Measurements from ENCODE around the gene SMTNL1.
"Not testable (repeated sequence)": the region's sequence is repeated elsewhere in the genome, so short reads cannot be mapped to it uniquely, and the experiment has no call there.

Gene SMTNL1

DNA sequence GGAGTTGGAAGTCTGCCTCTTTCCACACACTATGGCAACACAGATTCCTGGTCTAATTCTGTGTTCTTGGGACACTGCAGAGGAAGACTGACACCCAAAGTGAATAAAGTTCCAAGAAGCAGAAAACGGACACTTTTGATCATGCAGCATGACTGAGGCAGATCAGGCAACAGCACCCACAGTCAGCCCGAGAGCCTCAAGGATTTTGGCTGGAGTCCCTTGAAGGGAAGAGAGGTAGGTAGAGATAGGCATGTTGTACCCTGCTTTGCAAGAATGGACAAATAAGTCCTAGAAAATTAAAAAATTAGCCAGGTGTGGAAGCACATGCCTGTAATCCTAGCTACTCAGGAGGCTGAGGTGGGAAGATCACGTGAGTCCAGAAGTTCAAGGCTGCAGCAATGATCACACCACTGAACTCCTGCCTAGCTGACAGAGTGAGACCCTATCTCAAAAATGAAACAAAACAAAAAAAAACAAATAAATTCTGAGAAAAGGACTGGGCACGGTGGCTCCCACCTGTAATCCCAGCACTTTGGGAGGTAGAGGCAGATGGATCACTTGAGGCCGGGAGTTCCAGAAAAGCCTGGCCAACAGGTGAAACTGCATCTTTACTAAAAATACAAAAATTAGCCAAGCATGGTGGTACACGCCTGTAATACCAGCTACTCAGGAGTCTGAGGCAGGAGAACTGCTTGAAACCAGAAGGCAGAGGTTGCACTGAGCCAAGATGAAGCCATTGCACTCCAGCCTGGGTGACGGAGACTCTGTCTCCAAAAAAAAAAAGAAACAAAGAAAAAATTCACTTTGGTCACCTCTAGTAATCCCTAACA is 28.8 kb upstream of the SMTNL1 start:
- DNase-seq = no peak

- DNase-seq = no peak
These were observed 25.5 kb upstream of the SMTNL1 start for GRCh38 chr11:57511741-57512430.

DNA sequence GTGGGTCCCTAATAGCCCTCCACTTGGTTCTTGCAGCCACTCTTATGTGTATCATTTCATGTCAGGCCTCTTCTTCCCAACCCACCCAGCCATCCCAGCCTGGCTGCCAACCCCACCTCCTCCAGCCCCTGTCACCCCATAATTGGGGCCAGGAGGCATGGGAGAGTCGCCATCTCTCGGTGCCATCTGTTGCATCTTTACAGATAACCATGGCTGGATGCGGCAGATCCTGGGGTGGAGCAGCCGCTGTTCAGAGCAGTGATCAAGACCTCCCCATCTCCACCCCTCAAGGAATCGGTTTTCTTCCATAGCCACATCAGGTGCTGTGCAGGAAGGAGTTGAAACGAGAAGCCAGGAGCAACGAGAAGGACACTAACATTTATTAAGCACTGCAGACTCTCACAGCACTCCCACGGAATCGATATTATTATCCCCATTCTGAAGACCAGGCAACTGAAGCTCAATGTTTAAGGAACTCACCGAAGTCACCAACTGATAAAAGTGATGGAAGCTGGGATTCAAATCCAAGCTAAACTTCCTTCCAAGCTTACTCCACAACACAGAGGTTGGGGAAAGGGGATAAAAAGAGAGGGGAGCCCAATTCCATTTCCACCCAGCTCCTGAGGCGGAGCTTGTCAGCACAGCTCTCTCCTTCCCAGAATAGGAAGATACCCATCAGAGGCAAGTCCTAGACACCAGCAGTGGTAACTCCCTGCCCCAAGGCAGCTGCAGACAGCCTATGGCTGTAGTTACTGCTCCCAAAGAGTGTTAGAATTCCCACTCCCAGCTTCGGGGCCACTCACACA is 24.5 kb upstream of the SMTNL1 start:
- DNase-seq = no peak

DNA sequence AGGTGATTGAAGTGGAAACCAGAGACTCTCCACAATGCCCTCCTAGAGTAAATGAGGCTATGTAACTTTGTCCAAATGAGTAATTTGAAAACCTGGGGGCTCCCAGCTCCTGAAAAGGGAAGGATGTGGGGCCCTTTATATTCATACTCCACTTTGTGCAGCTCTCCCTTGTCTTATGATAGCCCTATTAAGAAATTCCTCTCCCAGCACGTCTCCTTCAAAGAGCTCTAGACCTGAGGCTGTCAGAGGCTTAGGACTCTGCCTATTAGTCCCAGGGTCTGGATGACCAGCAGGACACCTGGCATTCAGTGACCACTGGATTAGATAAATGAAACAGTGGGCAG is 24.0 kb upstream of the SMTNL1 start:
- no peak for DNase-seq

DNA sequence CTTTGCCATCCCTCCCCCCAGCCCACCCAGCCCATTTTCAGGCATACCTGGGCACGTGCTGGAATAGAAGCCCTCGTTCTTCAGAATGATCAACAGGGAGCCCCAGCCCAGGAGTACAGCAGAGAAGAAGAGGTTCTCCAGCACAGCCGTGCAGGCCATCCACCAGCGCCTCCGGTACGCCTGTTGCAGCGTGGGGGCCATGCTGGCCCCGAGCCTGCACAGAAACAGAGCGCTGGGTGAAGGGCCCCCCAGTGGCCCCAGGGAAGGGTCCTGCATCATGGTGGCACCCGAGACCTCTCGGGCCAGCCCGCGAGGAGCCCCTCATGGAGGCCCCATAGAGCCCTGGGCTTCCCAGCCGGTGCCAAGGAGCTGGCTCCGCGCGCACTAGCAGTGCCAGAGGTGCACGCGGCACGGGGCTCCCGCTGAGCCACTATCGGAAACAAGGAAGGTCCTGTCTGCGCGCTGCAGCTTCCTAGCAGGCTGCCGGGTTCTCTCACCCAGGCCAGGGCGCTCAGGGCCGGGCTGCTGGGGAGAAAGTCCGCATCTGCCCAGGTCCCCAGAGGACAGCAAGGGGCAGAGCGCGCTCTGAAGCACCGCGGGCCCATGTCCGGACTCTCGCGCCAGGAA is 23.4 kb upstream of the SMTNL1 start:
- DNase-seq = peak; percentile 55

GRCh38 chr11:57514538-57515331 is 22.7 kb upstream of the SMTNL1 start:
- DNase-seq = peak; percentile 66

DNA sequence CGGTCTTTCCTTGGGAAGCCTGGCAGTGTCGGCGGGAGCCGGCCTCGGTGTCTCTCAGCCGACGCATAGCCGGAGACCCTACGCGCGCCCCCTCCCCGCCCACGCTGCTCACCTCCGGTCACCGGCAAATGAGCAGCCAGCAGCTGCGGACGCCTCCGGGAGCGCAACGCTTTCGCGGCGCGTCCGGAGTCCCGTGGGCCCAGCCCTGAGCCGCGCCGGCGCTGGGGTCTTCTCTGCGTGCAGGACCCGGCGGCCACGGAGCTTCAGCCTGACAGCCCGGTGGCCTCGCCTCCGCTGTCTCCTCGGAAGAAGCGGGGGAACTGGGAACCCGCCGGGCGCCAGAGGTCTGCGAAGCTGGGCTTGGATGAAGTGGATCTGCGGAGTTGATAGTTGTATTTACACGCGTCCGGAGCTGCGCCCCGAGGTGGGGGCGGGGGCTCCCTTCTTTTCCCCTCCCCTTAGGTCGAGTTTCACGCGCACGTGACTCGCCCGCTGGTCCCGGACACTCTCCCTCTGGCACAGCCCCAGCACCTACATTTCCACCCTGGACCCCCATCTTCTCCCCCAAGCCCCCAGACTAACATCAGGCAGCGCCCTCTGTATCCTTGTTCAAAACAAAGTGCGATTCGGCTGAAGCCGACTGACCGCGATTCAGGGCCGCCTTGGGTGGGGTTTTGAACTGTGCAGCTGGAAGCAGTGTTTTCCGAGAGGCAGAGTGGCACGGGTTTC is 21.9 kb upstream of the SMTNL1 start, which contains the start of gene SLC43A1:
Gene SLC43A1, minus strand, starts transcription at position 371 of the 729 bp plus-strand sequence. CDS start 1,591 bp downstream, outside the sequence.
- peak; percentile 71 for DNase-seq

GRCh38 chr11:57516061-57516443 is 21.3 kb upstream of the SMTNL1 start:
- DNase-seq = peak; percentile 60

GRCh38 chr11:57521116-57521515 is 16.3 kb upstream of the SMTNL1 start:
- DNase-seq = no peak

GRCh38 chr11:57523419-57523818 is 14.0 kb upstream of the SMTNL1 start:
- DNase-seq = no peak

DNA sequence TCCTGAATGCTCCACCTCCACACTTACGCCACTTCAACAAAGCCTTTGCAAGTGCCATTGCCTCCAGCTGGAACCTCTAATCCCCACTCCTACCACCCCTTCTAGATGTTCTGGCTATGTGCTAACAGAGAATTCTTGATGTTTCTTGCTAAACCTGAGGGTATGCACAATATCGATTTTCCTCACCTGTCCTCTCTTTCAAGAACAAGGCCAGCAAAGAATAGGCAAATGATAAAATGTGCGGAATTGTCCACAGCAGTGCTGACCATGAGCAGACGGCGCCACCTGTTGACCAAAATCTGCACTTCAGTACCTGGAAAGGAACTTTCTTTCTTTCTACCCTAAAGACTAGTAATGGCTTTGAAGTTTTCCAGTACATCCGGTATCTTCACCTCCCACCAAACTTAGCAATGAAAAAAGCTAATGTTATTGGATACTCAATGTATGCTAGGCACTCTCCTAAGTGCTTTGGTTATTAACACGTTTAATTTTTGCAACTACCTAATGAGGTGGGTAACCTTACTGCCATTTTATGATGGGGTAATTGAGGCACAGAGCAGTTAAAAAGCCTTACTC is 10.3 kb upstream of the SMTNL1 start:
- peak; percentile 76 for DNase-seq

GRCh38 chr11:57529012-57529411 is 8.4 kb upstream of the SMTNL1 start:
- no peak for DNase-seq

GRCh38 chr11:57530215-57530595 is 7.2 kb upstream of the SMTNL1 start:
- no peak for DNase-seq

GRCh38 chr11:57530596-57531507 is 6.5 kb upstream of the SMTNL1 start, which contains the start of gene TIMM10:
Gene TIMM10, minus strand, starts transcription at chr11:57530754. Its CDS starts 565 bp downstream, at chr11:57530189.
- DNase-seq = peak; percentile 100

DNA sequence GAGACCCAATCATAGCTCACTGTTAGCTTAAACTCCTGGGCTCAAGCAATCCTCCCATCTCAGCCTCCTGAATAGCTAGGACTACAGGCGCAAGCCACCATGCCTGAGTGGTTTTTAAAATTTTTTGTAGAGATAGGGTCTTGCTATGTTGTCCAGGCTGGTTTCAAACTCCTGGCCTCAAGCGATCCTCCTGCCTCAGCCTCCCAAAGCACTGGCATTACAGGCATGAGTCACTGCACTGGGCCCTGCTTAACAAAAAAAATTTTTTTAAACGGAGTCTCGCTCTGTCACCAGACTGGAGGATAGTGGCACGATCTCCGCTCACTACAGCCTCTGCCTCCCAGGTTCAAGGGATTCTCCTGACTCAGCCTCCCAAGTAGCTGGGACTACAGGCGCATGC is 2.9 kb upstream of the SMTNL1 start:
- not testable (repeated sequence) for DNase-seq

DNA sequence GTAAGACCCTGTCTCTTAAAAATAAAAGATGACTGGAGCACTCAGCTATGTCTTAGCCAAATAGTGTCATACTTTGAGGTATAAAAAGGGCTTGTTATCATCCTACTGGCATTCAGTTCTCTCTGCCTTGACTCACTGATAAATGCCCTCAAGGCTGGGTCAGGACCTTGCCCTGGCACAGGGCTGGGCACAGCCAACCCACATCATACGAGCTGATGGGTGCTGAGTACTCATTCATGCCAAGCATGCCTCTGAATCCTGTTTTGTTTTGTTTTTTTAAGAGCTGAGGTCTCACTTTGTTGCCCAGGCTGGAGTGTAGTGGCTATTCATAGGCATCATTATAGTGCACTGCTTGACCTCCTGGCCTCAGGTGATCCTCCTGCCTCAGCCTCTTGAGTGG is 1.9 kb downstream of the SMTNL1 start:
- DNase-seq = no peak

GRCh38 chr11:57541169-57541568 is 3.8 kb downstream of the SMTNL1 start:
- DNase-seq = no peak

- DNase-seq = no peak
These were observed 5.2 kb downstream of the SMTNL1 start for GRCh38 chr11:57542582-57542981.

- DNase-seq = no peak
These were observed 6.2 kb downstream of the SMTNL1 start for GRCh38 chr11:57543593-57543992.

DNA sequence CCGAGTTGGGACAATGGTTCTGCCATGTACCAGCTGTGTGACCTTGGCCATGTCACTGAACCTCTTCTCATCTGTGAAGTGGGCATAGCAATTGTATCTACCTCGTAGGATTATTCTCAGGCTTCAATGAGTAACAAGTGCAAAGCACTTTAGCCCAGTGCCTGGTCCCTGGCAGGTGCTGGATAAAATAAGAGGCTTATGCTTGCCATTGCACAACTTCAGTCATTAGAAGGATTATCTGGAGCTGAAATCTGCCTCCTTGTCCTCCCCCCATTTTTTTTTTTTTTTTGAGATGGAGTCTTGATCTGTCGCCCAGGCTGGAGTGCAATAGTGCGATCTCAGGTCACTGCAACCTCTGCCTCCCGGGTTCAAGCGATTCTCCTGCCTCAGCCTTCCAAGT is 7.2 kb downstream of the SMTNL1 start:
- DNase-seq = no peak

Data from RPMI8226 (cell line).